AG04449 (cell line): ENCODE measurements around the gene CIB4.

ENCODE experiments used
- CTCF ChIA-PET: fragments of 350-600 bp; formaldehyde crosslinking; extraction: SDS; loops from one replicate; lab custom pipeline; 2021; ENCODE audit warnings: antibody characterized with exemption; lab: Yijun Ruan, JAX
- POLR2A ChIA-PET: fragments of 400-600, 350-600 bp; formaldehyde crosslinking; extraction: SDS; loops from one replicate; lab custom pipeline; 2020; ENCODE audit warnings: antibody characterized with exemption, inconsistent platforms; lab: Yijun Ruan, JAX
- DNase-seq: peaks from one replicate; pipeline ENCODE4 v3.0.0-alpha.2; 2010; ENCODE audit warnings: low read depth, low spot score
- H3K4me3 ChIP-seq: 2 replicates; pipeline ENCODE4 v1.5.1; 2011; ENCODE audit warnings: low read depth, mild to moderate bottlenecking, control low read depth, low read length
- TF ChIP-seq, protein P1 (sequence below): IDR thresholded peaks from one replicate; pipeline ENCODE4 v1.5.1; 2011; ENCODE audit warnings: mild to moderate bottlenecking, moderate library complexity, low read length, control low read depth, inconsistent platforms; ENCODE audit not compliant: insufficient read depth; ENCODE audit errors: missing control alignments

The CIB4 gene

DNA sequence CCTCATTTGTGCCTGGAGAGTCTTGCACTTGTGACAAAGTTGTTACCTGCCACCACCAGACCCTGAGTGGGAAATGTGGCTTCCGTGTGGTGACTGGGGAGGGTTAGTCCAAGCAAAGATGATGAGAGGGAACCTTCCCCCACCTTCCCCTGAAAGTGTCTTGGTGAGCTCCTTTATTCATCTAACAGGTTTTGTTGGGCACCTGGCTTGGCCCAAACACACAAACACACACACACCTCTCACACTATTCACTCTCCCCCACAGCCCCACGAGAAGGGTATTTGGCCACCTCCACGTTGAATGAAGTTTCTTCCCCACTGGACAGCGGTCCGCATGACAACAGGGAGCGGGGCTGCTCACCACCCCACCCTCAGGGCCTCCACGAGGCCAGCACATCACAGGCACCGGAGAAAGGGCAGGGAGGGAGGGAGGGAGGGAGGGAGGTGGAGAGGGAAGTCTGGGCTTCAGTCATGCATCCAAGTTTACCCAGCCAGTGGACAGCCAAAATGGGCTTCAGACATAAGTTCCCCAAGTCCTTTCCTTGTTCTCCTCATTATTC, 1.4 kb downstream of the CIB4 start:
- H3K4me3 ChIP-seq: no peak overlapping the region
- TF ChIP-seq, protein P1, sequence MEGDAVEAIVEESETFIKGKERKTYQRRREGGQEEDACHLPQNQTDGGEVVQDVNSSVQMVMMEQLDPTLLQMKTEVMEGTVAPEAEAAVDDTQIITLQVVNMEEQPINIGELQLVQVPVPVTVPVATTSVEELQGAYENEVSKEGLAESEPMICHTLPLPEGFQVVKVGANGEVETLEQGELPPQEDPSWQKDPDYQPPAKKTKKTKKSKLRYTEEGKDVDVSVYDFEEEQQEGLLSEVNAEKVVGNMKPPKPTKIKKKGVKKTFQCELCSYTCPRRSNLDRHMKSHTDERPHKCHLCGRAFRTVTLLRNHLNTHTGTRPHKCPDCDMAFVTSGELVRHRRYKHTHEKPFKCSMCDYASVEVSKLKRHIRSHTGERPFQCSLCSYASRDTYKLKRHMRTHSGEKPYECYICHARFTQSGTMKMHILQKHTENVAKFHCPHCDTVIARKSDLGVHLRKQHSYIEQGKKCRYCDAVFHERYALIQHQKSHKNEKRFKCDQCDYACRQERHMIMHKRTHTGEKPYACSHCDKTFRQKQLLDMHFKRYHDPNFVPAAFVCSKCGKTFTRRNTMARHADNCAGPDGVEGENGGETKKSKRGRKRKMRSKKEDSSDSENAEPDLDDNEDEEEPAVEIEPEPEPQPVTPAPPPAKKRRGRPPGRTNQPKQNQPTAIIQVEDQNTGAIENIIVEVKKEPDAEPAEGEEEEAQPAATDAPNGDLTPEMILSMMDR: no peak
- POLR2A ChIA-PET: no interaction called here
- CTCF ChIA-PET: interaction anchor here (1.8 kb wide), 1 partner anchor 34 kb away, joined by 6 read pairs; no protein-coding TSS in a partner anchor
- DNase-seq: no peak

DNA sequence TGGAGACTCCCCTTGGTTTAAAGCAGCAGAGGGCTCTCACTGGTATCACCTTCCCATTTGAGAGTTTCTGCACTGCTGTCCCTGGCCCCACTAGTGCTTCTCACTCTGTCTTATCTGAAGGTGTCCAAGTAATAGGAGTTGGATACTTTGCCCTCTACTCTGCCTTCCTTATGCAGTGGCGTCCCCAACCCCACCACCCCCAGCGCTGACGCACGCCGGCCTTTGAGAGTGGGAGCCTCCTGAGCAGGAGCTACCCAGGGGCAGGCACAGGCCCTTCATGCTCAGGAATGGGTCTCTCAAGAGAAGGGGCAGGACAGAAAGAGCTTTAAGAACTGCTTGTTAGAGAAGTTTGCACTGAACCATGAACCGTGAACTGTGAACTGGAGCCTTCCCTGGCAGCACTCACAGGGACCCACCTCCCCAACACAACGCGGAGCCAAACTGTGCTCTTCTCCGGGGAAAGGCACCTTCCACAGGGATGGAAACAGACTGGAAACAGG, 3.3 kb downstream of the CIB4 start:
- DNase-seq: no peak
- ChIA-PET CTCF (no interaction called here), POLR2A (no interaction called here)
- TF ChIP-seq, protein P1: no peak
- no peak overlapping the region for H3K4me3 ChIP-seq

- POLR2A ChIA-PET: no interaction called here
- TF ChIP-seq, protein P1: no peak
- H3K4me3 ChIP-seq: no peak overlapping the region
- CTCF ChIA-PET: interaction anchor here (0.9 to 1.9 kb wide), 3 partner anchors 32 to 117 kb away, joined by 3 to 8 read pairs (median 5); no protein-coding TSS in a partner anchor
- no peak for DNase-seq
These were observed 4.2 kb downstream of the CIB4 start for GRCh38 chr2:26636935-26637334.

DNA sequence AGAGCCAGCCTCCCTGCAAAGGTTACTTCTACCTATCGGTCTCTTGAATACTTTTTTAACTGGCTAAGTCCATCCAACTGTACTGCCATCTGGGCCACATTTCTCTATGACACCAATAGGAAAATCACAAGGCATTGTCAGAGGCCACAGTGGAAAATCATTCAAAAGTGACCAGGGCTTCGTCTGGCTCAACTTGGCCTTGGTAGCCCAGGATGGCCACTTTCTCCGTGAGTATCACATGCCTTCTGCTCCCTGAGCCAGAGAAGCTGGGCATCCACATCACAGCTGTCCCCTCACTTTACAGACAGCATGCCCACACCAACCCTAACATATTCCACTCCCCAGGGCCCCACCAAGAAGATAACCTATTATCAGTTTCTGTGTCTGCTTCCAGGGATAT, 5.8 kb downstream of the CIB4 start:
- ChIA-PET CTCF (interaction anchor here (1.7 to 3.4 kb wide), 3 partner anchors 29 to 58 kb away, joined by 5 to 20 read pairs (median 8); no protein-coding TSS in a partner anchor), POLR2A (no interaction called here)
- H3K4me3 ChIP-seq: no peak overlapping the region
- TF ChIP-seq, protein P1: no peak
- DNase-seq: no peak

DNA sequence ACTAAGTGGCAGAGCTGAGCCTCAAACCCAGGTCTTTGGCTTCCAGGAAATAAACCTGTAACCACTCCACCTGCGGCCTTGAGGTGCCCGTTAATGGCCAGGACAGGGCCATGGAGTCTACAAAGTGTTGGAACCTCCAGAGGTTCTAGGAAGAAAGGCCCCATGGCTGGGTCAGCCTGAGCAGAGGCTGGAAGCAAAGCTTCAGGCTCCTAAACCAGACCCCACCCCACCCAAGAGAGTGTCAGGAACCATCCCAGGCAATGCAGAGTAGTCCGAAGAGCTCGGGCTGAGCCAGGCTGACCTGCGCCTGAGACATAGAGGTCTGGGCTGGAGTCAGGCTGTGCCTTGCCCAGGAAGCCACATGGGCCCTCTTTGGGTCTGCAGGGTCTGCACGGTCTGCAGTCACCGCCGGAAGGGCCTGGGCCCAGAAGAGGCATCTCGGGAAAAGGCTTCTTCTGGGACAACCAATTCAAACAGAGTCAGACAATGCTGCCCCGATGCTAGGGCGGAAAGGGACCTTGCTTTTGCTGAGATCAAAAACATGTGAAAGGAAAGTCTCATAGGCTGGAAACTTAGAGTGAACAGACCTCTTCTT, 6.4 kb downstream of the CIB4 start:
- TF ChIP-seq, protein P1: no peak
- ChIA-PET CTCF (interaction anchor here (1.0 to 3.4 kb wide), 3 partner anchors 22 to 56 kb away, joined by 3 to 20 read pairs (median 3); no protein-coding TSS in a partner anchor), POLR2A (no interaction called here)
- H3K4me3 ChIP-seq: no peak overlapping the region
- no peak for DNase-seq

GRCh38 chr2:26633993-26634595, 7.1 kb downstream of the CIB4 start:
- no peak for DNase-seq
- TF ChIP-seq, protein P1: no peak
- POLR2A ChIA-PET: no interaction called here
- H3K4me3 ChIP-seq: no peak overlapping the region
- CTCF ChIA-PET: interaction anchor here (1.0 to 3.4 kb wide), 4 partner anchors 21 to 112 kb away, joined by 3 to 20 read pairs (median 4); no protein-coding TSS in a partner anchor
